Measurements from ENCODE around the gene ABCA1. TPM values are rescaled to one million over a fixed set of nuclear protein-coding genes. Genes with fewer than 3 reads are reported as not detected.

The ABCA1 gene
- total and polyA plus RNA-seq, 2 of the 4 experiments (the other 2 are of a cell fraction): 5.8 to 52.2 TPM

GRCh38 chr9:104844710-104845109 is 83.2 kb downstream of the ABCA1 start:
- no CpG with 5 or more reads among the region's 3 CpGs for WGBS, 2 experiments (ENCODE audit: extremely low coverage in 2 of 2, insufficient read length in 1 of 2)
- Histone ChIP-seq H3K36me3 (ENCODE audit: control insufficient read depth, insufficient read depth, low read length) (peaks cover 44% of the 10 kb centered on the region), H3K23ac (ENCODE audit: low read depth, low read length) (no peak overlapping the region), H3K79me1 (ENCODE audit: low read depth in 1 of 2, low read length in 2 of 2) (peaks cover 13 to 15% of the 10 kb centered on the region in 2 experiments), H4K5ac (ENCODE audit: low read depth, low read length) (no peak overlapping the region), H3K9me1 (ENCODE audit: insufficient read depth, low read length) (peaks cover 18% of the 10 kb centered on the region), H3K27me3 (ENCODE audit: control insufficient read depth, insufficient read depth, low read length) (no peaks in the 10 kb centered on the region), H3K27ac (ENCODE audit: insufficient read depth, low read length) (no peak overlapping the region), H2BK120ac (ENCODE audit: low read depth, low read length) (no peak overlapping the region), H3K4ac (ENCODE audit: low read depth, low read length) (no peak overlapping the region), H2AK5ac (ENCODE audit: low read depth, low read length) (no peak overlapping the region), H3K4me3 (ENCODE audit: insufficient read depth, low read depth, low read length) (no peak overlapping the region), H2BK20ac (ENCODE audit: low read depth, low read length) (no peak overlapping the region), H2BK15ac (ENCODE audit: low read depth, low read length) (no peak overlapping the region), H3K14ac (replicated peaks; ENCODE audit: low read depth, low read length) (no peak overlapping the region), H2BK5ac (ENCODE audit: low read depth, low read length, poor library complexity, severe bottlenecking) (no peak overlapping the region), H2AK9ac (replicated peaks; ENCODE audit: low read depth, low read length, poor library complexity) (no peak overlapping the region), H4K91ac (ENCODE audit: insufficient read depth, low read depth, low read length) (no peak overlapping the region), H3K9ac (ENCODE audit: low read depth, low read length) (no peak overlapping the region), H3K4me1 (ENCODE audit: control insufficient read depth, insufficient read depth, low read length) (peaks cover 4% of the 10 kb centered on the region), H4K8ac (ENCODE audit: low read depth in 2 of 2, low read length in 2 of 2) (no peak overlapping the region), H2AFZ (replicated peaks; ENCODE audit: low read length, poor library complexity) (no peak overlapping the region), H3K9me3 (ENCODE audit: control insufficient read depth, insufficient read depth, low read length) (no peaks in the 10 kb centered on the region), H3K4me2 (ENCODE audit: low read depth, low read length) (no peak overlapping the region), H4K20me1 (ENCODE audit: insufficient read depth, low read length) (peaks cover 5% of the 10 kb centered on the region), H3K18ac (ENCODE audit: low read depth, low read length) (no peak overlapping the region), H3K56ac (ENCODE audit: extremely low read depth, insufficient read depth, low read length) (no peak overlapping the region)
- intact Hi-C loops (cut with micrococcal nuclease): no loop called here
- BruUV-seq (replicated peaks): no TSS peak
- ChIA-PET POLR2A (ENCODE audit: unreplicated experiment) (interaction anchor here (0.5 kb wide), 1 partner anchor 33 kb away, joined by 3 read pairs; no protein-coding TSS in a partner anchor), CTCF (no interaction called here)
- dilution Hi-C loops (cut with HindIII; ENCODE audit: low sequenced_read_pairs, unreplicated experiment): no loop called here
- TF ChIP-seq NFE2L2 (IDR thresholded peaks at IDR 0.05; ENCODE audit: low read depth, low read length) (no peak), BHLHE40 (IDR thresholded peaks at IDR 0.05; ENCODE audit: low read depth, low read length) (no peak), RAD21 (IDR thresholded peaks at IDR 0.05; ENCODE audit: low read length) (no peak), RFX5 (IDR thresholded peaks at IDR 0.05; ENCODE audit: low read depth, low read length) (no peak), MAZ (IDR thresholded peaks at IDR 0.05; ENCODE audit: borderline replicate concordance, low read depth, low read length) (no peak), FOS (IDR thresholded peaks at IDR 0.05; ENCODE audit: low read depth, low read length) (no peak), CTCF (conservative IDR thresholded peaks at IDR 0.05; ENCODE audit: low read depth, low read length) (no peak), MXI1 (IDR thresholded peaks at IDR 0.05; ENCODE audit: borderline replicate concordance, low read depth, low read length) (no peak)
- in situ Hi-C loops (cut with MboI; ENCODE audit: low sequenced_read_pairs): no loop called here
- DNase-seq (no peak), ATAC-seq (ENCODE audit: low read depth) (no peak)
